ENCODE measurements around the gene TMEM255A.

TMEM255A gene

GRCh38 chrX:120262859-120263708 is 48.2 kb downstream of the TMEM255A start:
- no peak for DNase-seq

- no peak for DNase-seq
These were observed 50.9 kb downstream of the TMEM255A start for GRCh38 chrX:120260369-120260768.

GRCh38 chrX:120253784-120254183 is 57.5 kb downstream of the TMEM255A start:
- DNase-seq: no peak

- DNase-seq: peak; percentile 3 to 7
These were observed 59.7 kb downstream of the TMEM255A start for GRCh38 chrX:120251471-120252011.

GRCh38 chrX:120250522-120251271 is 60.6 kb downstream of the TMEM255A start, which contains the start of gene ZBTB33:
Gene ZBTB33, plus strand, starts transcription at chrX:120250812. Its CDS starts 2,604 bp downstream, at chrX:120253416.
- peak; percentile 77 for DNase-seq

GRCh38 chrX:120244735-120245498 is 66.3 kb downstream of the TMEM255A start:
- peak; percentile 46 to 49 for DNase-seq

GRCh38 chrX:120244395-120244734 is 66.9 kb downstream of the TMEM255A start:
- no peak for DNase-seq

- DNase-seq: no peak
These were observed 68.4 kb downstream of the TMEM255A start for GRCh38 chrX:120242813-120243212.

GRCh38 chrX:120238933-120239332 is 72.3 kb downstream of the TMEM255A start:
- no peak for DNase-seq

GRCh38 chrX:120236687-120237479 is 74.4 kb downstream of the TMEM255A start:
- DNase-seq: no peak

GRCh38 chrX:120235284-120235683 is 76.0 kb downstream of the TMEM255A start:
- no peak for DNase-seq

- no peak for DNase-seq
These were observed 82.9 kb downstream of the TMEM255A start for GRCh38 chrX:120228187-120228908.

GRCh38 chrX:120224388-120224787 is 86.9 kb downstream of the TMEM255A start:
- no peak for DNase-seq

GRCh38 chrX:120223374-120223773 is 87.9 kb downstream of the TMEM255A start:
- DNase-seq: no peak

- DNase-seq: peak; percentile 22 to 62
These were observed 97.6 kb downstream of the TMEM255A start for GRCh38 chrX:120213438-120214265.
